Neural cell (in vitro differentiated cells): ENCODE data around the gene PTPRN2. TPM values are rescaled to one million over a fixed set of nuclear protein-coding genes. Genes with fewer than 3 reads are reported as not detected.

Experiments used
- H2AFZ ChIP-seq: fragments of 200-600, 300-800 bp; sonication (generic), shearing (Covaris generic); 2 replicates; pipeline ENCODE4 v1.6.0; 2014; ENCODE audit warnings: low read depth, mild to moderate bottlenecking, antibody characterized with exemption, low read length, moderate library complexity
- H3F3A ChIP-seq: fragments of 200-600 bp; shearing (Covaris generic); 2 replicates; pipeline ENCODE4 v1.6.1; 2016; ENCODE audit warnings: mild to moderate bottlenecking, moderate library complexity, mixed read lengths, antibody characterized with exemption, low read length; ENCODE audit not compliant: insufficient read depth, poor library complexity, severe bottlenecking
- H3K27ac ChIP-seq: fragments of 200-600, 300-800 bp; sonication (generic), shearing (Covaris generic); 2 replicates; pipeline ENCODE4 v1.5.1; 2014; ENCODE audit warnings: mild to moderate bottlenecking, low read length, moderate library complexity
- H3K27me3 ChIP-seq: fragments of 300-800, 200-600 bp; sonication (generic), shearing (Covaris generic); 2 replicates; pipeline ENCODE4 v1.6.0; 2014; ENCODE audit warnings: mild to moderate bottlenecking, low read depth, low read length, moderate library complexity; ENCODE audit not compliant: insufficient read depth
- H3K36me3 ChIP-seq: fragments of 300-800, 200-600 bp; sonication (generic), shearing (Covaris generic); 2 replicates; pipeline ENCODE4 v1.5.1; 2014; ENCODE audit warnings: mild to moderate bottlenecking, antibody characterized with exemption, low read length, moderate library complexity; ENCODE audit not compliant: insufficient read depth
- H3K4me2 ChIP-seq: fragments of 300-800, 200-600 bp; sonication (generic), shearing (Covaris generic); 2 replicates; pipeline ENCODE4 v1.6.0; 2014; ENCODE audit warnings: mild to moderate bottlenecking, low read length
- H3K4me3 ChIP-seq: fragments of 300-800, 200-600 bp; sonication (generic), shearing (Covaris generic); 2 replicates; pipeline ENCODE4 v1.5.1; 2014; ENCODE audit warnings: mild to moderate bottlenecking, low read length, moderate library complexity
- H3K79me2 ChIP-seq: fragments of 200-600 bp; shearing (Covaris generic); replicated peaks from 2 replicates; pipeline ENCODE4 v1.6.0; 2014; ENCODE audit warnings: mild to moderate bottlenecking, low read length, moderate library complexity; ENCODE audit not compliant: insufficient read depth
- H3K9ac ChIP-seq: fragments of 300-800, 200-600 bp; sonication (generic), shearing (Covaris generic); 2 replicates; pipeline ENCODE4 v1.6.1; 2016; ENCODE audit warnings: mild to moderate bottlenecking, low read length, mixed read lengths
- H3K9me2 ChIP-seq: fragments of 200-600 bp; shearing (Covaris generic); 2 replicates; pipeline ENCODE4 v1.6.1; 2016; ENCODE audit warnings: mild to moderate bottlenecking, low read length, mixed read lengths; ENCODE audit not compliant: insufficient read depth
- H3K9me3 ChIP-seq: fragments of 200-600, 300-800 bp; sonication (generic), shearing (Covaris generic); 2 replicates; pipeline ENCODE4 v1.6.1; 2016; ENCODE audit warnings: mild to moderate bottlenecking, mixed run types, low read length, moderate library complexity, mixed read lengths
- H4K20me1 ChIP-seq: fragments of 200-600 bp; shearing (Covaris generic); 2 replicates; pipeline ENCODE4 v1.6.1; 2016; ENCODE audit warnings: mild to moderate bottlenecking, mixed run types; ENCODE audit not compliant: insufficient read depth
- CTCF ChIP-seq: fragments of 450-650 bp; IDR thresholded peaks from 2 replicates; pipeline ENCODE4 v1.5.1; 2014; ENCODE audit warnings: antibody characterized with exemption, mild to moderate bottlenecking, moderate library complexity; ENCODE audit not compliant: poor library complexity, severe bottlenecking
- EP300 ChIP-seq: fragments of 450-650 bp; conservative IDR thresholded peaks from 2 replicates; pipeline ENCODE4 v1.6.1; 2014; ENCODE audit warnings: antibody characterized with exemption, mild to moderate bottlenecking, moderate library complexity; ENCODE audit not compliant: poor library complexity, severe bottlenecking
- EZH2 ChIP-seq: fragments of 200-600, 300-800 bp; shearing (Covaris generic), sonication (generic); IDR thresholded peaks from 2 replicates; pipeline ENCODE4 v1.6.1; 2014; ENCODE audit warnings: antibody characterized with exemption, low read length, borderline replicate concordance, mild to moderate bottlenecking; ENCODE audit not compliant: insufficient read depth, poor library complexity, severe bottlenecking
- MXI1 ChIP-seq: fragments of 450-650 bp; conservative IDR thresholded peaks from 2 replicates; pipeline ENCODE4 v1.6.1; 2014; ENCODE audit warnings: antibody characterized with exemption, mild to moderate bottlenecking; ENCODE audit not compliant: poor library complexity, severe bottlenecking
- POLR2AphosphoS5 ChIP-seq: IDR thresholded peaks from 2 replicates; pipeline ENCODE4 v1.6.1; 2012
- RAD21 ChIP-seq: fragments of 450-650 bp; conservative IDR thresholded peaks from 2 replicates; pipeline ENCODE4 v1.6.1; 2014; ENCODE audit warnings: antibody characterized with exemption, mild to moderate bottlenecking, moderate library complexity
- REST ChIP-seq: IDR thresholded peaks from 2 replicates; pipeline ENCODE4 v1.6.1; 2012; ENCODE audit warnings: borderline replicate concordance
- SMC3 ChIP-seq: fragments of 450-650 bp; conservative IDR thresholded peaks from 2 replicates; pipeline ENCODE4 v1.6.1; 2014; ENCODE audit warnings: antibody characterized with exemption, mild to moderate bottlenecking, moderate library complexity; ENCODE audit not compliant: poor library complexity
- TAF1 ChIP-seq: IDR thresholded peaks from 2 replicates; pipeline ENCODE4 v1.6.1; 2012; ENCODE audit warnings: low read depth
- polyA plus RNA-seq: library from polyadenylated mRNA; depleted of rRNA; stranded (reverse); fragments of >200 nt; gene quantifications from 2 replicates; pipeline ENCODE4 v1.2.3, GENCODE V29; 2014

PTPRN2 gene
- polyA plus RNA-seq, 1 donor from 2014 or later, result 31.0 TPM

- TF ChIP-seq CTCF, result no peak
- TF ChIP-seq RAD21, result no peak
- no peak for TF ChIP-seq SMC3
- no peak for TF ChIP-seq MXI1
- no peak for TF ChIP-seq POLR2AphosphoS5
- no peak for TF ChIP-seq EP300
- TF ChIP-seq EZH2, result no peak
- no peak for TF ChIP-seq REST
- TF ChIP-seq TAF1, result no peak
- no peaks in the 10 kb centered on the region for H3K9me3 ChIP-seq
- H3K79me2 ChIP-seq, result no peaks in the 10 kb centered on the region
- H3K27me3 ChIP-seq, result no peaks in the 10 kb centered on the region
- H4K20me1 ChIP-seq, result no peaks in the 10 kb centered on the region
- H2AFZ ChIP-seq, result no peak overlapping the region
- H3K36me3 ChIP-seq, result no peaks in the 10 kb centered on the region
- H3K9me2 ChIP-seq, result no peaks in the 10 kb centered on the region
- no peaks in the 10 kb centered on the region for H3F3A ChIP-seq
- peak overlapping the region; percentile 42 for H3K27ac ChIP-seq
- peak overlapping the region; percentile 26 for H3K9ac ChIP-seq
- no peak overlapping the region for H3K4me3 ChIP-seq
- H3K4me2 ChIP-seq, result no peak overlapping the region
Observed at GRCh38 chr7:158266817-158267741, 320.5 kb downstream of the PTPRN2 start.

- Histone ChIP-seq H3K4me3 (no peak overlapping the region), H3K4me2 (no peak overlapping the region), H3K36me3 (no peaks in the 10 kb centered on the region), H3K9me2 (no peaks in the 10 kb centered on the region), H3K9me3 (no peaks in the 10 kb centered on the region), H2AFZ (no peak overlapping the region), H3F3A (no peaks in the 10 kb centered on the region), H3K9ac (no peak overlapping the region), H3K27ac (no peak overlapping the region), H3K79me2 (no peaks in the 10 kb centered on the region), H4K20me1 (no peaks in the 10 kb centered on the region), H3K27me3 (no peaks in the 10 kb centered on the region)
- TF ChIP-seq POLR2AphosphoS5 (no peak), MXI1 (no peak), EZH2 (no peak), EP300 (no peak), TAF1 (no peak), REST (no peak), RAD21 (no peak), CTCF (no peak), SMC3 (no peak)
Observed at GRCh38 chr7:158266426-158266816, 321.2 kb downstream of the PTPRN2 start.
